GM21367 (cell line): ENCODE data around the gene PRCP.

Experiments used
- ATAC-seq: cut with Tn5 transposase; IDR thresholded peaks from one replicate; pipeline ENCODE4 v1.9.1; 2021; ENCODE audit not compliant: unreplicated experiment

PRCP gene

DNA sequence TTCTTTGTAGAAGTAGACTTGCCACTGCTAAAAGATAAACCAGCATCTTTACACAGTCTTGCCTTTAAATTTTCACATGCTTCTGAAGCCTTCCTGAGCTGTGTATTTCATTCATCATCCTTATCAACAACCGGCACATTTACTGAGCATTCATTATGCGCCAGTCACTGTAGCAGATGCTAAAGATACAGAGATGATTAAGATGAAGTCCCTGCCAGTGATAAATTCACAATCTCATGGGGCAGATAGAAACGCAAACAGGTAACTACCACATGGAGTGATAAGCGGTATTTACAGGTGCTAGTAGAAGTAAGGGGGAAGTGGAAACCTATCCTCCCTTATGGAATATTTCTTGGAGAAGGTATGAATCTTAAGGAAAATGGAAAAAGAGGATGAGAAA, 67.2 kb downstream of the PRCP start:
- ATAC-seq = no peak

DNA sequence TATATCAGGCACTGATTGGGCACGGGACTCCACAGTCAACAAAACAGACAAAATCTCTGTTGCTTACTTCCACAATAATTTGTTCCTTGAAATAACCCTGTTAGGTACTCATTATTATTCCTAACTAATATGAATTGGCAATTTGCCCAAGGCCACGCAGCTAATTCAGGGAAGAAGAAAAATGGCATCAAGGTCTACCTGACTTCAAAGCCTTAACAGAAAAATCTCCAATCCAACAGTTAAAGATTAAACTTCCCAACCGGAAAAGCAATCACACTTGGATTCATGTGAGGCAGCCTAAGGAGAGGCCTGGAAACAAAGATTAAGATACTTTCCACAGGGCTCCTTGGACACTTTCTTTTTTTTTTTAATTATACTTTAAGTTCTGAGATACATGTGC, 68.9 kb downstream of the PRCP start:
- ATAC-seq = no peak

DNA sequence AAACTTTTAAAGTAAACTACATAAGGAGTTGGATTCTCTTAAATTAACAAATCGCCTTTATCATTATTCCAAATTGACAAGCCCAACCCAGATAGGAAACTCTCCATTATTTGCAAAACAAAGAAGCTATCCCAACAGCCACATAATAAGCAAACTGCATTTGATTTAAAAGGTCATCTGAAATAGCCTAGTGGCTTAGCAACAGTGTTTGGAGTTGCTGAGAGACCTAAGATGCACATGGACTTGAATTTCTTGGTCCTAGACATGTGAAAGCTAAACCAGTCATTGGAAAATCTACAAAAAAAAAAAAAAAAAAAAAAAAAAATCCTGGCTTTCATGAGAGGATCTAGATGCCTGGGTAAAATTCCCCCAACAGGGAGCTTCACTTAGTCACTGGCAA, 69.5 kb downstream of the PRCP start:
- no peak for ATAC-seq

DNA sequence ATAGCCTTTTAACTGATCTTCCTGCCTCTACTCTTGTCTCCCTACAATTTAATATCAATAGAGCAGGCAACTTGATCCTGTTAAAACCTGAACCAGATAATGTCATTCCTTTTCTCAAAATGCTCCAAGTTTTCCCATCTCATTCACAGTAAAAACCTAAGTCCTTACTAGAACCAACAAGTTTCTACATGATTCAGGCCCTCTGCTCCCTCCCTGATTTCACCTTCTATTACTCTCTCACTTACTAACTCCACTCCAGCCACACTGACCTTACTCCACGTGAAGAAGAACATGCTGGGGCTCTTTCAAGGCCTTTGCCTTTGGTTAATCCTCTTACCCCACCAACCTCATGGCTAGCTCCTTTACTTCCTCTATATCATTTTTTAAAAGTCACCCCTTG, 71.1 kb downstream of the PRCP start:
- ATAC-seq = no peak

DNA sequence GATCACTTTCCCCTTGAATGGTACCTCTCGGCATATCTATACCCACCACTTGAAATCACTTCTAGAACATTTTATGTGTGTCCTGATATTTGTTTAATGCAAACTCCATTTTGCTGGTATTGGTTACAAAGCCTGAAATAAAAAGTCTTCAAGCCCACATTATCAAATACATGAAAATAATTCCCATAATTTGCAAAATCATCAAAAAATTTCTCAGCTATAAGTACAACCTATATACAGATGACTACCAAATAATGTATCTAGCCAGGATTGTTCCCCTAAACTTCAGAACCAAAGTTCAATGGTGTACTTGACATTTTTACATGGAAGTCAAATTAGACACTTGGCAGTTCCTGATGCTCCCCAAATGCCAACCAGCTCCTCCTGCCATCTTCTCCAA, 71.8 kb downstream of the PRCP start:
- ATAC-seq = no peak

DNA sequence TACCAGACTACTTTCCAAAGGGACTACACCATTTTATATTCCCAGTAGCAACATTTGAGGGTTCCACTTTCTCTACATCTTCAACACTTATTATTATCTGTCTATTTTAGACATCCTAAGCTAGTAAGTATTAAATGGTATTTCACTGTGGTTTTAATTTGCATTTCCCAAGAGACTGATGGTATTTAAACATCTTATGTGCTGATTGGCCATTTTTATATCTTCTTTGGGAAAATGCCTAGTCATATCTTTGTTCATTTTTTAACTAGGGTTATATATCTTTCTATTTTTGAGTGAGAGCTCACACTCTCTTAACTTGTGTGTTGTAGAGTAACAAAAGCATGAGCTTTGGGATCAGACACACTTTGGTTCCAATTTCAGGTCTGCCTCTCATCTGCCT, 73.7 kb downstream of the PRCP start:
- ATAC-seq = no peak

DNA sequence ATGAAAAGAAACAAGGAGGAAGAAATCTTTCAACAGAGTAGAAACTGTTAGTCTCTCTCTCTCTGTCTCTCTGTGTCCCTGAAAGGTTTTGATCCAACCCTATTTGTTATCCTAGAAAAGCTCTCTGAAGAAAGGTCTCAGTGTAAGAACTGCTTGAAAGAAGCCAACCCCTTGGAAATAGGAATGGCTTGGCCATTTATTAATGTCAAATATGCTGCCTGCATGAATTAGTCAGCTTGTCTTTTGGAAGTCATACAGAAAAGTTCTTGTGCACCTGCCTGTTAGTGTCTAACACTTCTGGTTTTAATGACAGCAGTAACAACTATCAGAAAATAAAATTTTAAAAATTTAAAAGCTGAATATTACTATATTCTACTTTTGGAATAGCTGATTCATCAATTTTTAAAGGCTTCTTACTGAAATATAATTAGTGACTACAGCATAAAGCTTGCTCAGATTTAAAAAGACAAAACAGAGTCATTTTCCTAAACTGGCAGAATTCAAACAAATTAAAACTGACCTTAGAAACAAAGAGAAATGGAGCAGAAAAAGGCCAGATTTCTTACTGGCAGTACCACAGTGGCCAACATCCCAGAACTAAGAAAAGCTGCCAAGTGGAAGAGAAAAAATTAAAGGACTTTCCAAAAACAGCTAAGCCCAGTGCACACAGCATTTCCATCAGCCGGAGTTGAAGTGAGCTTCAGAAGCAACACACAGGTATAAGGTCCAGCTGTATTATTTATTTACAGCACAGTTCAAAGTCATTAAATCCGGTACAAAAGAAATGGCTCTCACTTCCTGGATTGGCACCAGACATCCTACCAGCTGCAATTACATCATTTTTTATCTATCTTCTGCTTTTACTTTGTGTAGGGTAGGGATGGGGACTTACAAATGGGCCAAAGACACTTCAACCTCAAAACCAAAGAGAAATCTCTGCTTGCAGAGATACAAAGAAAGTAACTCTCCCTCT, 76.3 kb downstream of the PRCP start:
- ATAC-seq = no peak

DNA sequence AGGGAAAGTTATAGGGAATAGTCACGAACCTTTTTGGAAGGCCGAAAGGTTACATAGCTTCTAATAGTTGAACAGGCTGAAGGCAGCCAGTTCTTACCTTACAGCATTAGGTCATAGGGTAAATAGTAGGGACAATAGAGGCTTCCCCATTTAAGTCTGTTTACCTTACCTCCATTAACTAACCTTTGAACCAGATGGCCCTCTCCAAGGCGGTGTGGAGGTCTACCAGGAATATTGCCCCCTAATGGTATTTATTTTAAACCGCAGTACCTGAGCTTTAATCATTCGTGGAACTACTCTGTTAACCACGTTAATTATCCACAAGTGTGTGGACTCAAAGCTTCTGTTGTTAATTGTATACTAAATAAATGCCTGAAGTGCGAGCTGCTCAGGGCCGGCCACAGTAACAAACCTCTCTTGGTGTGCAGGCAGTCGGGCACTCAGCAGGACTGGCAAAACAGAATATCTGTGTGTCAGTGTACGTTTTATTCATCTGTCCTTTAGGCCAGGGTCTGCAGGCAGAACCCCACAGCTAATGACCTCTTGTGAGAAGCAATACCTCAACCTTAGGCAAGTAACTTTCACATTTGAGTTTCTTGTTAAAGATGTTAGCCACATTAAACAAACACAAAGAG, 81.7 kb downstream of the PRCP start:
- ATAC-seq = no peak

DNA sequence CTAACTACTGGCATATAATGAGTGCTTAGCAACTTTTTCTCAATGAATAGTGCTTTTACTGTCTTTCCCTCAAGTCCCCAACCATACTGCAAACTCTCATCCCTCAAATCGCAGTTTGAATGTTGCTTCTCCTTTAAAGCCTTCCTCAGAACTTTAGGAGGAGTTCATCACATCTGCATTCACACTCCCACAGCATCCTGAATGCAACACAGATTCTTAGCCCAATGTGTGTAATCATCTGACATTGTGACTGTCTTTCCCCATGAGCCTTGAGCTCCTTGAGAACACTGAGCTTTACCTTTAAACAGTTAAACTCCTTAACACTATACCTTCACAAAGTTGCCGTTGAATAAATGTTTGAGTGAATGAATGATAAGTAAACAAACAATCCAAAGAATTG, 84.8 kb downstream of the PRCP start:
- no peak for ATAC-seq

DNA sequence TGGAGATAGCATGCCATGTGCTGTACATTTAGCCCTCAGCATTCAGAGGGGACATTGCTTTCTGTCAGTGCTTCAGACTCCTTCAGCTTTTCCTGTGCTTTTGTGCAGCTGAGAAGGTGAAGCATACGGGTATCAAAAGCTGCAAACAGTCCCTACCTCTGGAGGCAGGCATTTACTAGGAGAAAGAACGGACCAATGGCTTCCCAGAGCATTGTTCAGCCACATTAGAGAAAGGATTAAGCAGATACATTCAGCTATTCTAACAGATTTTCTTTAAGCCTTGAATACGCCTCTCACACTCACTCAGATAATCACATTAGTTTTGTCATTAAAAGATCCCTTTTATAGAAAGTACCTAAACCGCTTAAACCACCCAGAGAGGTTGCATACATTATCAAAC, 85.9 kb downstream of the PRCP start:
- no peak for ATAC-seq

DNA sequence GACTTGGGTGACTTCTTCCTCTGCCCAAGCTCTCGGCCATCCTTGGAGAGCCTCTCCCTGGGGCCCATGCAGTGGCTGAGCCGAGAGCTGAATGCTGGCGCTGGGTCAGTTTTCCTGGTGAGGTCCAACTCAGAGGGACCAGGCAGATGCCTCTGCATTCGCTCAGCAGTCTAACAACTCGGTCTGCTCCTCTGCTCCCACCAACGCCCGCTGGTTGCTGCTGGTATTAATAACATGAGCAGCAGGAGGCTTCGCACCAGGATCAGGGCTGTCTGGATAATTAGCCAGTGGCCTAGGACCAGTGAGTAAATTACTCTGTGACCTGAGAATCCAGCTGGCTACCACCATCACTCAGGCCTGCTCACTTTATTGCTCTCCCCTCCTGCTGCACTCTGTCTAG, 88.9 kb downstream of the PRCP start:
- no peak for ATAC-seq

DNA sequence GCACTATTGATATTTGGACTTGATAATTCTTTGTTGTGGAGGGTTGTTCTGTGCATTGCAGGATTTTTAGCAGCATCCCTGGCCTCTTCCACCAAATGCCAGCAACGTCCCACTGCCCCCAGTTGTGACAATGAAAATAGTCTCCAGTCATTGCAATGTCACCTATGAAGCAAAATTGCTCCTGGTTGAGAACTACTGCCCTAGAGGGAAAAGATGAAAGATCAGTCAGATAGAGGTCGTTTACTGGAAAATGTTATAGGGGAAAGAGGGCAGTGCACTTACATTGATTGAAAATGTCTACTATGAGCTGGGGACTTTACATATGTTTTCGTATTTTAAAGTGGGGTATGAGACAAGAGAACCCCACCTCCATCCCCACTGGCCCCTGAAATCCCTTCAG, 89.5 kb downstream of the PRCP start:
- no peak for ATAC-seq

DNA sequence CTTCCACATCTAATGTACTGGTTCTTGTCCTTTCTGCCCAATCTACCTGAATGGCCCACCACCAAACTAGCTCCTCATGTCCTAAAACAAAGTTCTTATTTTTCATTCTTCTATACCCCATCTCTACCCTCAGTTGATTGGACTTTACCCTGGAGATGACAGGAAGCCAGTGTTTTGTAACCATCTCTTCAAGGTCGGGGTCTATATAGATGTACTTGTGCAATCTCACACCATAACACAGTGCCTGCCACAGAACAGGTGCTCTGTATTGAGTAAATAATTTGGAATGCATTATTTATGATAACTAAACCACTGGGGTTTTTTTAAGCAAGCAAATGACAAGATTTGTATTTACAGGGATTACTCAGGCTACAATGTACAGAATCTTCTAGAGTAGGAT, 89.9 kb downstream of the PRCP start:
- ATAC-seq = no peak

DNA sequence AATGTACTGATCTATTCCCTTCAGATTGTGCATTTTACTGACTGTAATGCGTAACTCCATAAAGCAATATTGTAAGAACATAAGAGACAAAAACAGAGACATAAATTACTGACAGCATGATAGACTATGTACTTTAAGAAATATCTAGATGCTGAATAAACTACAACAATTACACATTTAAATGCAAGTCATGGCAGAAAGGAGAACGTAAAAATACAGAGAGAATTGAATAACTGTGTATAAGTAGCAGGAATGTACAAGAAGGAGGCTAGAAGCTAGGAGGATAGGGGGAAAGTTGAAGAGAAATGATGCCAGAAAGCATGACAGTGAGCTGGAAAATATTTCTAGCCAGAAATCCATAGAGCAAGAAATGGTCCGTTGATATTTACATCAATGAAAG, 92.6 kb downstream of the PRCP start:
- no peak for ATAC-seq

DNA sequence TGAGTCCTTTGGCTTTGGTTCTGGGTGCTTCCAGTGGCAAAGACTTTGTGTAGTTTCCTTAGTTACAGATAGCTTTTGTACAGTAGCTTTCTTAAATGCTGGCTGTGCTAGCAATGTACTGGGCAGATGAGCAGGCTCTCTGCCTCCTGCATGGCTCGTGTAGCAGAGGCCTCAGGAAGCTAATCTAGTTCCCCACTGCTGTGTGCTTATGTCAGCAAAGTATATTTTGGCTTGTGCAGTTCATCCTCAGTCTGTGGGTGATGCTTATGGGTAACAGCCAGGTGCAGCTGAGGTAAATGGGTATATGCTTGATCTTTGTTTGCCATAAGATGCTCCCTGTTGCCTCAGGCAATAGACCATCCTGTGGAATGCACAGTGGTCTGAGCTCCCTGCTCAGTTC, 97.5 kb downstream of the PRCP start:
- no peak for ATAC-seq

DNA sequence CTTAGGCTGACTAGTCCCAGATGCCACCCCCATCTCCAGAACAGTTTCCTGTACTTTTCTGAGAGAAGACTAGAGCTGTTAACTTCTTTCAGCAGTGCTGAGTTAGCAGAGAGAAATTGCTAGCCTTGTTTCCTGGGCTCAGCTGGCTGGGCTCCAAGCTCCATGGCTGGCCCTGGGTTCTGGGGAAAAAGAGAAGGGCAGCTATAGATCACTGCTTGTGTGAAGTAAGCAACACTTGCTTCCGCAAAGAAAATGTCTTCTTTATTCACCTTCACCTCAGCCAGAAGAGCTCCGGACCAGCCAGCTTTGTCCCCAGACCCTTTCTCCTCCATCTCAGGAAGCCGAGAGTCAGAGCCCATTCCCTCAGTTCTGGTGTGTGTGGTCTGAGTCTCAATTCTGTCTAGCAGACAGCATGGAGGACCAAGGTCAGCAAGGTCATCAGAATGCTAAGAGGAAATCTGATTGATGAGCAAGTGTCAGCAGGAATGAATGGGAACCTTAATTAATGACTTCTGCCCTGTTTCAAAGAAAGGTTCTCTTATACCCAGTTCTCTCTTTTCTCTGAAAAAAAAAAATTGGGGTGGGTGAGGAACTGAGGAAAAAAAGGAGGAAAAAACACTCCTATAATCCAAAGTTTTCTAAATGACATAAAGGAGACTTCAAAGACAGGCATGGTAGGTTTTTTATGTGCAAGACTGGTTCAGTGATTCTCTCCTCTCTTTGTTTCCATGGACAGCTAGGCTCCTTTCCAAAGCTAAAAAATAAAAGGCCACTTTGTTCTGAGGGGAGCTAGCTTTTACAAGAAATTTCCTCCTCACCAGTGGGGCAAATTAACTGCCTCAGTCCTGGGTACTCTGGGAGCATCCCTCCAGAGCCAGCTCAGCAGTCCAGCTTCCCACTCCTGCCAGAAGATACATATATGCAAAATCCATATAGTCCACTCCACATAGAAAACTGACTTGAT, 103.0 kb downstream of the PRCP start:
- ATAC-seq = no peak

DNA sequence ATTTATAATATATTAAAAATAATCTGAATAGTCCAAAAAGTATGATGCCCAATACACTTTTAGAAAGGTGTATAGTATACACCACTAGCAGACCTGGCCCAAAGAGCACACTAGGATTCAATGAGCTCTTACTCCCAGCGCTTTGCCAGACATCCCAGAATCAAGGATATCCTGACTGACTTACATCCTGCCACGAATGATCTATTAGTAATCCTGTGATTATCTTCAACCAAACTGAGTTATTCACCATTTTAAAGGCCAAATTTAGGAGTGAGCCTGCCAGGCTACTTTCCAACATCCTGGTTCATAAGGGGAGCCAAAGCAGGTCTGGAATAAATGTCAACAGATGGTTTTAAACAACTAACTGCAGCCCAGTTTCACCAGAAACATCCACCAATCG, 105.7 kb downstream of the PRCP start:
- no peak for ATAC-seq

DNA sequence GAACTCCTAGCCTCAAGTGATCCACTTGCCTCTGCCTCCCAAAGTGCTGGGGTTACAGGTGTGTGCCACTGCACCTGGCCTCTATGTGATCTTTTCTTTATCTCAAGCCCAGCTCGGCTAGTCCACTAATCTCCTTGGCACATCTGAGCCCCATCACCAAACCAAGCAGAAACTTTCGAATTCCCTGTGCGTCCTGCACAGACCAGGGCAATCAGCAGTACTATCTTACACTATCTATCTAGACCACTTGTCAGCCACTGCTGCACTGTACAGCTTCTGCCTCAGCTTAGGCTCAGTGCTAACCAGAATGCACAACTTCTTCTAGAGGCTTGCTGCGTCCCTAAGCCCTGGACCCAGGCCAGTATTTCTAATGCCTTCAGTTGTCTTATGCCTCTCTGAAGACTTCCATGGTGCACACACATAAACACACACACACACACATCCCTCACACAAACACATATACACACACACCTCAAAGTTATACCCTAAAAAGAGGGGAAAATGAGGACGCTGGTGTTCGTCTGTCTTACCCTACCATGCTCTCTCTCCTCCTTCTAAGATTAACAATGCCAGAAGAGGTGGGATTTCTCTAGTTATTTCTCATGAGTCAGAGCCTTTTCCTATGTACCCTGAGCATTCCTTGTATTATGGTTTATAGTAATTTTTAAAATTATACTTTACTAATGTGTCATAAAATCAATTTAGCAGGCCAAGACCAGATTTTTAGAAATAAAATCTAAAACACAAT, 107.2 kb downstream of the PRCP start:
- ATAC-seq = no peak

DNA sequence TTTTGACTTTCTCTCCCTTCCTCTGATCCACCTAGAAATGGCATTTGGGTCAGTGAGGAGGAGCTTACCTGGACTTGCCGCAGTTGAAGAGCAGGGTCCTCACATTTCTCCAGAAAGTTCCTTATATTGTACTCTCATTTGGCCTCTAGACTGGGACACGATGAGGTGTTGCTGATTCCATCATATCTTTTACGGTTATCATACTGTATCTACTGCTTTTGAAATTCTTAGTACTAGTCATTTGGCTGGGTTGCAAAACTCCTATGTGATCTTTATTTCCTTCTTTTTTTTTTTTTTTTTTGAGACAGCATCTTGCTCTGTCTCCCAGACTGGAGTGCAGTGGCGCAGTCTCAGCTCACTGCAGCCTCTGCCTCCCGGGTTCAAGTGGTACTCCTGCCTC, 107.9 kb downstream of the PRCP start:
- no peak for ATAC-seq

DNA sequence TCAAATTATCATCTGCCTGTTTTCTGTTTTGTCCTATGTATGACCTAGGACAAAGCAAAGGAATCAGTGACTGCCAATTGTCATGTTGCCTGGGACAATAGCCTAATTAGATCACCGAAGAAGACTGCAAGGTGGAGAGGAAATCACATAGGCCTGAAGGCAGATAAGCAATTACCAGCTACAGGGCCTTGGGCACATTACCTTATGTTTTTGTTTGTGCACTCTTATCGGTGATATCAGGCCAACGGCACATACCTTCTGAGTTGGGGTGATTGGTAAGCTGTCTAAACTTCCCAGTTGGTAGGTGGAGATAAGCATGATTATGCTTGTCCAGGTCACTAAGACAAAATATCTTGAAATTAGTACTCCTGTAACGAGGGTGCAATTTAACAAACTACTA, 108.5 kb downstream of the PRCP start:
- ATAC-seq = no peak
